Measurements from ENCODE around the gene FSD2. TPM values are rescaled to one million over a fixed set of nuclear protein-coding genes. Genes with fewer than 3 reads are reported as not detected.

Gene FSD2
- total RNA-seq, 1 experiment from 2014 or later = not detected

DNA sequence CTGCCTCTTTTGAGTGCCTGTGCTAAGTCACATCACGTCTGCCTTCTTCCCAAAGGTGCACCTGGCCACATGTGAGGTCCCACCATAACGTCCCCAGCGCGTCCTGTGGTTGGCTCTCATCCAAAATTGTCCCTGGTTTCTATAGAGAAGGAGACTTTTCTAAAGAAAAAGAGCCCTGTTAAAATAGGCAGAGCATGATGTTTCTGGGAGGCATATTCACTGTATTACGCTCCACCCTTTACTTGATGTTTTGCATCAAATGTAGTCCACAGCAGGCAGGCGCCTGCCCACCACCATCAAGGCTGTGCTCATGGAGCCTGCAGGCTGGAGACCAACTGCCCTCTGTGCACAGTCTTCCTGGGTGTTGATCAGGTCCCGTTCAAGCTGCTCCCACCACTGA is 39.8 kb upstream of the FSD2 start:
- Histone ChIP-seq H2BK120ac (ENCODE audit: low read depth, low read length, poor library complexity, severe bottlenecking) (no peak overlapping the region), H3K14ac (ENCODE audit: insufficient read depth, low read length) (no peak overlapping the region), H3K23me2 (ENCODE audit: insufficient read length, low read depth, low read length, poor library complexity, severe bottlenecking) (no peaks in the 10 kb centered on the region), H3K18ac (ENCODE audit: insufficient read length, low read depth, low read length) (no peak overlapping the region), H3K79me1 (ENCODE audit: insufficient read depth, low read depth, low read length, poor library complexity, severe bottlenecking) (no peaks in the 10 kb centered on the region), H3K9me3 (ENCODE audit: control insufficient read depth, low read depth, low read length) (no peaks in the 10 kb centered on the region), H3K27ac (ENCODE audit: insufficient read length, low read depth, low read length) (no peak overlapping the region), H4K8ac (replicated peaks; ENCODE audit: insufficient read length, low read depth, low read length) (no peak overlapping the region), H4K20me1 (ENCODE audit: control insufficient read depth, insufficient read depth, insufficient read length) (no peaks in the 10 kb centered on the region), H3K4me2 (ENCODE audit: insufficient read depth, insufficient read length, low read length) (no peak overlapping the region), H3K4ac (ENCODE audit: low read depth, low read length) (no peak overlapping the region), H3K9ac (ENCODE audit: extremely low read depth, insufficient read length, low read length) (no peak overlapping the region), H2BK5ac (ENCODE audit: insufficient read length, low read length) (no peak overlapping the region), H3T11ph (ENCODE audit: low read length) (no peak overlapping the region), H2AK5ac (ENCODE audit: insufficient read length, low read length) (no peak overlapping the region), H3K4me1 (ENCODE audit: insufficient read depth, low read length) (no peaks in the 10 kb centered on the region), H4K91ac (ENCODE audit: insufficient read length, low read depth, low read length) (no peak overlapping the region), H3K79me2 (ENCODE audit: insufficient read depth, low read length) (no peaks in the 10 kb centered on the region), H2BK15ac (ENCODE audit: low read depth, low read length) (no peak overlapping the region), H2AFZ (ENCODE audit: low read length) (no peak overlapping the region), H3K27me3 (ENCODE audit: insufficient read depth, low read length) (no peaks in the 10 kb centered on the region), H3K56ac (ENCODE audit: insufficient read length, low read depth, low read length) (no peak overlapping the region), H2BK20ac (ENCODE audit: low read depth, low read length, poor library complexity, severe bottlenecking) (no peak overlapping the region), H4K5ac (ENCODE audit: insufficient read length, low read depth, low read length) (no peak overlapping the region), H3K23ac (ENCODE audit: insufficient read length, low read depth, low read length) (no peak overlapping the region), H2BK12ac (ENCODE audit: insufficient read length, low read depth, low read length) (no peak overlapping the region)
- Mint-ChIP-seq H3K27ac (no peak overlapping the region), H3K9me3 (no peaks in the 10 kb centered on the region), H3K4me1 (peaks cover 14 to 20% of the 10 kb centered on the region in 2 experiments), H3K4me3 (no peak overlapping the region), H3K36me3 (ENCODE audit: insufficient read depth in 1 of 3, low read depth in 3 of 3) (no peaks in the 10 kb centered on the region), H3K27me3 (ENCODE audit: low read depth) (no peaks in the 10 kb centered on the region)
- WGBS (ENCODE audit: extremely low coverage, insufficient read length, low lambda C conversion rate) = no CpG with 5 or more reads among the region's 7 CpGs
- DNase-seq = no peak
- TF ChIP-seq, protein P1, sequence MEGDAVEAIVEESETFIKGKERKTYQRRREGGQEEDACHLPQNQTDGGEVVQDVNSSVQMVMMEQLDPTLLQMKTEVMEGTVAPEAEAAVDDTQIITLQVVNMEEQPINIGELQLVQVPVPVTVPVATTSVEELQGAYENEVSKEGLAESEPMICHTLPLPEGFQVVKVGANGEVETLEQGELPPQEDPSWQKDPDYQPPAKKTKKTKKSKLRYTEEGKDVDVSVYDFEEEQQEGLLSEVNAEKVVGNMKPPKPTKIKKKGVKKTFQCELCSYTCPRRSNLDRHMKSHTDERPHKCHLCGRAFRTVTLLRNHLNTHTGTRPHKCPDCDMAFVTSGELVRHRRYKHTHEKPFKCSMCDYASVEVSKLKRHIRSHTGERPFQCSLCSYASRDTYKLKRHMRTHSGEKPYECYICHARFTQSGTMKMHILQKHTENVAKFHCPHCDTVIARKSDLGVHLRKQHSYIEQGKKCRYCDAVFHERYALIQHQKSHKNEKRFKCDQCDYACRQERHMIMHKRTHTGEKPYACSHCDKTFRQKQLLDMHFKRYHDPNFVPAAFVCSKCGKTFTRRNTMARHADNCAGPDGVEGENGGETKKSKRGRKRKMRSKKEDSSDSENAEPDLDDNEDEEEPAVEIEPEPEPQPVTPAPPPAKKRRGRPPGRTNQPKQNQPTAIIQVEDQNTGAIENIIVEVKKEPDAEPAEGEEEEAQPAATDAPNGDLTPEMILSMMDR (conservative IDR thresholded peaks at IDR 0.05) = no peak
